GM19328 (cell line): ENCODE results near the gene PRIM1.
"Not testable (repeated sequence)": the region's sequence is repeated elsewhere in the genome, so short reads cannot be mapped to it uniquely, and the experiment has no call there.

Experiments
- ATAC-seq: cut with Tn5 transposase; IDR thresholded peaks from one replicate; pipeline ENCODE4 v1.9.1; 2021; ENCODE audit warnings: mild to moderate bottlenecking, moderate library complexity; ENCODE audit not compliant: unreplicated experiment

Gene PRIM1

DNA sequence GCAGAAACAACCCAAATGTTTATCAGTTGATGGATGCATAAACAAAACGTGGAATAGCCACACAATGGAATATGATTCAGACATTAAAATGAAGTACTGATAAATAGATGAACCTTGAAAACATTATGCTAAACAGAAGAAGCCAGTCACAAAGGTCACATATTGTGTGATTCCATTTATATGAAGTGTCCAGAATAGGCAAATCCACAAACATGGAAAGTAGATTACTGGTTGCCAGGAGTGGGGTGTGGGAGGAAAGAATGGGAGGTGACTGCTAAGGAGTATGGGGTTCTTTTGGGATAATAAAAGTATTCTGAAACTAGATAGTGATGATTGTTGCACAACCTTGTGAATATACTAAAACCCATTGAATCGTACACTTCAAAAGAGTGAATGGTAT lies 9.7 kb upstream of the PRIM1 start:
- no peak for ATAC-seq

DNA sequence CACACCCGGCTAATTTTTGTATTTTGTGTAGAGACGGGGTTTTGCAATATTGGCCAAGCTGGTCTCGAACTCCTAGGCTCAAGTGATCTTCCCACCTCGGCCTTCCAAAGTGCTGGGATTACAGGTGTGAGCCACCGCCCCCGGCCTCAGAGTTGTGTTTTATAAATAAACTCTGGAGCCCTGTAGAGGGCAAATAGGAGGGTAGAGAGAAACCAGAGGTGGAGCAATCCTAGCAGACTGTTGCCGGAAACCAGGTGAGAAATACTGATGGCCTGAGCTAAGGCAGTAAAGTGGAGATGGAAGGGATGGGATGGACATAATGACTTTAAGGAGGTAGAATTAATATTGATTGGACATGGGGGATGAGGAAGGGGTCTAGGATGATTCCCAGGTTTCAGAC lies 8.3 kb upstream of the PRIM1 start:
- no peak for ATAC-seq

DNA sequence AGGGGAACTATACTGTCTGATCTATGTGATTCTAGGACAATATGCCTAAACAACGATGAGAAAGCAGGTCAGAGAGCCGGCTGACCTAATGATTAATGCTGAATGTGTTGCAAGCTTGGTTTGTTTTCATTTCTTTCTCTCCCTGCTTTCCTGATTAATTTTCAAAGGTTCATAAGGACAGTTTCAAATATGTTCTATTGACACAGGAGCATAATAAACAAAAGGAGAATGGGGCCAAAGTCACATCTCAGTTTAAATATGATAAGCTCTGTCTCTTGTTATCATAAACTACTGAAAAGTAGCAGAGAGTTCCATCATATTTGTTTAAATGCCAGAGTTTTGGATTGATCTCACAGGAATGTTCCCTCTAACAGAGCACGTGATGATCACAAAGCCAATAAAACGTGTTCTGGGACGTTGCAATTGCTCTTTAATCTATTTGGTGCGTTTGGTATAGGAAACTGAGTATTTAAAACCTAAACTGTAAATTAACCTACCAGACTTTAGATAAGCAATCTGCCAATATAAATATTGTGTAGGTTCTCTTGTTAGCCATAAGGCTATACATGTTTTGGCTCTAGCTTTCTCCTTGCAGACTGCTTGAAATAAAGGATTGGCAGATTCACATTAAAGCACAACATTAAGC lies 7.3 kb upstream of the PRIM1 start:
- ATAC-seq = no peak

DNA sequence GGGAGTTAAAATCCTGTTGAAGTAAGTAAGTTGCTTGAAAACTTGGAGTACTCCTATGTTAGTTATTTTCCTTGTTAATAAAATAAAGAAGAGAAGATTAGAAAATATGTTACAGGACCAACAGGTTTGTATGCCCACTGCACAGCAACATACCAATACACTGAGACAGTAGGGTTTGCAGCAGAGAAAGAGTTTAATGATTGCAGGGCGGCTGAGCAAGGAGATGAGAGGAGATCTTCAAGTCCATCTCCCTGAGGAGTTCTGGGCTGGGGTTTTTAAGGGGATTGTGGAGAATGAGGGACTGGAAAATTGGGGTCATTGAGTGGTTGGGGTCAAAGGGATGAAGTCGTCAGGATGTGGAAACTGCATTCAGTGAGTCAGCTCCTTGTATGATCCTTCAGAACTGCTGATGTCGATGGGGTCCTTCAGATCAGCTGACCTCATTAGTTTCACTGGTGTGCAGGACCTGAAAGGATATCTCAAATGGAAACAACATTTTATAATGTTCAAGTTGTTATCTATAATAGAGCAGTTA lies 6.7 kb upstream of the PRIM1 start:
- ATAC-seq = no peak

DNA sequence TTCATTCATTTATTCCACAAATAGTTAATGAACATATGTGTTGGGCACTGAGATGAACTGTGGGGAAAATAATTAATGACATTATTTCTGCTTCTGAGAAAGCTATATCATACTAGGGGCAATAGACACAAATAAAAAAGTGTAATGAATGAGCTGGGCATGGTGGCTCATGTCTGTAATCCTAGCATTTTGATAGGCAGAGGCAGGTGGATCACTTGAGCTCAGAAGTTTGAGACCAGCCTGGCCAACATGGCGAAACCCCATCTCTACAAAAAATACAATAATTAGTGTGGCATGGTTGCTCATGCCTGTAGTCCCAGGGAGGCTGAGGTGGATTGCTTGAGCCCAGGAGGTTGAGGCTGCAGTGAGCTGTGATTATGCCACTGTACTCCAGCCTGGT lies 5.8 kb upstream of the PRIM1 start:
- ATAC-seq = not testable (repeated sequence)

DNA sequence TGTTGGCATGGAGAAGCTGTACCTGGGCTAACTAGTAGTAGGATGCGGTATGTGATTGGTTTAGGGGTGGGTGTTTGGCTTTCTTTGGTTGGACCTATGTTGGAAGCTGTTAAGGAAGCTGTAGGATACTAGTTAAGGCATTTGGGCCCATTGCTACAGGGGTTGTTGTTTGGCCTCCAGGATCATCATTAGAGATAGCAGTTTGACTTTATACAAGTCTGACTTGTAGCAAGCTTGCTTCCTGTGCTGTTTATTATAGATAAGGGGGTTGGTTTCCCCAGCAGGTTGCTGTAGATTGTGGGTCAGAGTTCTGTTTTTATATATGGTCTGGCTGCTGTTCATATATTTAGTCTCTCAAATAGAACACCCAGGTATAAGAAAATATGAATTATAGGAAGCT lies 1.4 kb upstream of the PRIM1 start:
- no peak for ATAC-seq

DNA sequence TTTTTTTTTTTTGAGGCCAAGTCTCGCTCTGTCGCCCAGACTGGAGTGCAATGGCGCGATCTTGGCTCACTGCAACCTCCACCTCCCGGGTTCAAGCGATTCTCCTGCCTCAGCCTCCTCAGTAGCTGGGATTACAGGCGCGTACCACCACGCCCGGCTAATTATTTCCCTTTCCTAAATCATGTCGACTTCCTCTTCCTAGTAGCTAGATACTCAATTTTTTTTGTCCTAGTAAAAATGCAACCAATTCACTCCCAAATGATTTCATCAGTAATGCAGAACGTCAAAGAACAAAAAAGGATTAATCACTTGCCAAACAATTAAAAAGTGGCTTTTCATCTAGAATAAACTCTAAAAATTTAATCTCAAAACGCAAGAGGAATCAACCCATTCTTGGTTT lies 1.5 kb downstream of the PRIM1 start:
- ATAC-seq = not testable (repeated sequence)

DNA sequence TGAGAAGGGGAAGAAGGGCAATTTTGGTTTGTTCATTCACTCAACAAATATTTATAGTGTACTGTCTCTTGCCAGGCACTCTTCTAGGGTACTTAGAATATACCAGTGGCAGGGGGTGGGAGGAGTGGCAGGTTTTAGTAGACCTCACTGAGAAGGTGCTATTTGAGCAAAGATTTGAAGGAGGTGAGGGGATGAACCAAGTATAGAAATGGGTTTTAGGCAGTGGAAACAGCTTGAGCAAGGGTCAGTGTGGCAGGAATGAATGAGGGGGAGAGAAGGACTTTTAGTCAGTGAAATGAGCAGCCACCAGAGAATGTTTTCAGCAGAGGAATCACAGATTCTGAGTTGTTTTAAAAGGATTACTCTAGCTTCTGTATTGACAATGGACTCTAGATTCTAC lies 2.3 kb downstream of the PRIM1 start:
- no peak for ATAC-seq

DNA sequence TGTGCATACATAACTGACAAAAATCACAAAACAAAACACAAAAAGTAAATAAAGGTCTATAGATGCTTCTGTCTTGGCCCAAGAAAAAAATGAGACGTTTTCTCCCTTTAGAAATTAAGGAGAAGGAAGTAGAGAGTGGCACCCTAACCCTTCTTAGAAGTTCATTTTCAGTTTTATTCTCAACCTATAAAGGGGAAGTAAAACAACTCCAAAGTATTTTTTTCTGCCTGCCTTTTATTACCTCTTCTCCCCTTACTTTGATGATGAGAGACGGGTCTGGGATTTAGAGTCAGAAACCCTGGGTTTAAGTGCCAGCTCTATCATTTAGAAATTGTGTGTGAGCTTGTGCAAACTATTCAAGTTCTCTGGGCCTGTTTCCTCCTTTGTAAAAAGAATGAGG lies 2.8 kb downstream of the PRIM1 start:
- no peak for ATAC-seq

DNA sequence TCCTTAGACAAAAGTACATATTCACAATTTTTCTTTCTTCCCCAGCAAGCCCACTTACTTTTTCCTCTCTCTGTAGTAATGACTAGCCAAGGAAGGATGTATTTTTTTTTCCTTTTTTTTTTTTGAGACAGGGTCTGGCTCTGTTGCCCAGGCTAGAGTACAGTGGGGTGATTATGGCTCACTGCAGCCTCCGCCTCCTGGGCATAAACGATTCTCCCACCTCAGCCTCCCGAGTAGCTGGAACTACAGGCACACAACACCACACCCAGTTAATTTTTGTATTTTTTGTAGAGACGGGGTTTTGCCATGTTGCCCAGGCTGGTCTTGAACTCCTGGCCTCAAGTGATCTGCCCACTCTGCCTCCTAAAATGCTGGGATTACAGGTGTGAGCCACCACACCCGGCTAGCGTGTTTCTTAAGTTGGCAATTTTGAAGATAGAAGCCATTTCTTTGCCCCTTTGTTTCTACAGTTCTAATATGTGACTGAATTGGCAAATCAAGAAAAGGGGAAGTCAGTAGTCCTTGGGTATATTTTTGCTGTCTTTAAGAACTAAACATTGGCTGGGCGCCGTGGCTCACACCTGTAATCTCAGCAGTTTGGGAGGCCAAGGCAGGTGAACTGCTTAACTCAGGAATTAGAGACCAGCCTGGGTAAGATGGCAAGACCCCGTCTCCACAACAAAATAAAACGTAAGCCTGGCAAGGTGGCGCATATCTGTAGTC lies 23.8 kb downstream of the PRIM1 start:
- no peak for ATAC-seq

DNA sequence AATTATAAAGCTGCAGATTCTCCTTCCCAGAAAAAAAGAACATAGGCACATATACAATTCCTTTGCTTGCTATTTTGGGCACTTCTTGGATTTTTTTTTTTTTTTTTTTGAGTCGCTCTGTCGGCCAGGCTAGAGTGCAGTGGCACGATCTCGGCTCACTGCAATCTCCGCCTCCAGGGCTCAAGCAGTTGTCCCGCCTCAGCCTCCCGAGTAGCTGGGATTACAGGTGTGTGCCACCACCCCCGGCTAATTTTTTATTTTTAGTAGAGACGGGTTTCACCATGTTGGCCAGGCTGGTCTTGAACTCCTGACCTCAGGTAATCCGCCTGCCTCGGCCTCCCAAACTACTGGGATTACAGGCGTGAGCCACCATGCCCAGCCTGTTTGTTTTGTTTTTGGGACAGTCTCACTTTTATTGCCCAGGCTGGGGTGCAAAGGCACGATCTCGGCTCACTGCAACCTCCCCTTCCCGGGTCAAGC lies 25.9 kb downstream of the PRIM1 start:
- ATAC-seq = not testable (repeated sequence)

DNA sequence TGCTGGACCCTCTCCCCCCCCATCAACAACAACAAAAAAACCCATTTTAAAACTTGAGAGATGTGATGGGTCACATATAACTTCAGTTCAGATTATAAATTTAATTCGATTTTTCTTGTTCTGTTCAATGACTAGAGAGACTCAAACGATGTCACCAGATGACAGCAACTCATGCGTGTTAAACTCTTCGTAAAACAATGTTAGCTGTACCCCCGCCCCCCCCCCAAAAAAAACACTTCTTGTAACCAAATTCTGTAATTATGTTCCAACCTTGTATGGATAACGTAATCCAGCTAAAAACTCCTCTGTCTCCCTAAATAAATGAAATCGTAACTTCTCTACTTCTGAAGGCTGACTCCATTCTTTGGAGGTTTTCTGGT lies 26.4 kb downstream of the PRIM1 start:
- no peak for ATAC-seq

DNA sequence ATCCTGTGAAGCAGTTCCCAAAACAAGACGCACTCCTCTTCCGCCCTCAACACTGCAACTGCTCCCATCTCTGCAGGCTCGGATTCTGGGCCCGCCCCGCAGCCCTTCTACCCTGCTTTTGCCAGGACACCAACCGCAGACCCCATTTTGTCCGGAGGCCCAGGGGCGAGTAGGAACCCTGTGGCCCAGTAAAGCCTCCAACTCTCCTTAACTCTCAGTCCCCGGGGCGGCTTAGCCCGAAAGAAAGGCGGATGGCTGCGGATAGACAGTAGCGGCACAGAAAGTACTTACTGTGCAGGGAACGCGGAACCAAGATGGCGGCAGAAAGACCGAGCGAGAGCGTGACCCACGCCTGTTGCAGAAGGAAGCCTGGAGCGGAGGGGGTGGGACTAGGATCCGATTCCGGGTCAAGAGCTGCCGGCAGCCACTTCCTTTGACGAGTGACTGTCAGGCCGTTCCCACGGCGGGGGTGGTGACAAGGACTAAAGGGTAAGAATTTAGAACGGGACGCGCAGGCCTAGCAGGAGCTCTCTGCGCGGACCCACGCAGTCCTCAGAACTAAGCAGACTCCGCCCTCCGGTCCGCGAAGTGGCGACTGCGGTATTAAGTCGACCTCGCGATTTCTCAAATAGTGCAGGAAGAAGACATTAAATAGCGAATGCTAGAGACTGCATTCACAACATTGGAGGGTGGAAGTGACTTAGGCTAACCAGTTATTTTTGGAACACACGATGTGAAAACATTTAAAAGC lies 27.0 kb downstream of the PRIM1 start, which contains the start of gene NACA:
Gene NACA (minus strand): TSS at position 328 of the 751 bp plus-strand sequence. CDS start 778 bp downstream, outside the sequence.
- ATAC-seq = peak; percentile 93

DNA sequence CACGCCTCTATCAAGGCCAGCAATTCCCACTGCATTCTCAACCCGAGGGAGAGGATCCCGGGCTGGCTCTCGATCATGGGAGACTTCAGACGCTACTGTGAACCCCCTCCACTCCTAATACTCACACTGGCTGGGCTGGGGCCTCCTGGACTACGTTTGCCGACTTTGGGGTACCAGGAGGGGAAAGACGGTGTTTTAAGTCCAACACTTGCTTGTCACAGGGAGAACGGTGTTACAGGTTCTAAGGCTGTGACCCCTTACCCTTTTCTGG lies 27.5 kb downstream of the PRIM1 start:
- ATAC-seq = no peak

DNA sequence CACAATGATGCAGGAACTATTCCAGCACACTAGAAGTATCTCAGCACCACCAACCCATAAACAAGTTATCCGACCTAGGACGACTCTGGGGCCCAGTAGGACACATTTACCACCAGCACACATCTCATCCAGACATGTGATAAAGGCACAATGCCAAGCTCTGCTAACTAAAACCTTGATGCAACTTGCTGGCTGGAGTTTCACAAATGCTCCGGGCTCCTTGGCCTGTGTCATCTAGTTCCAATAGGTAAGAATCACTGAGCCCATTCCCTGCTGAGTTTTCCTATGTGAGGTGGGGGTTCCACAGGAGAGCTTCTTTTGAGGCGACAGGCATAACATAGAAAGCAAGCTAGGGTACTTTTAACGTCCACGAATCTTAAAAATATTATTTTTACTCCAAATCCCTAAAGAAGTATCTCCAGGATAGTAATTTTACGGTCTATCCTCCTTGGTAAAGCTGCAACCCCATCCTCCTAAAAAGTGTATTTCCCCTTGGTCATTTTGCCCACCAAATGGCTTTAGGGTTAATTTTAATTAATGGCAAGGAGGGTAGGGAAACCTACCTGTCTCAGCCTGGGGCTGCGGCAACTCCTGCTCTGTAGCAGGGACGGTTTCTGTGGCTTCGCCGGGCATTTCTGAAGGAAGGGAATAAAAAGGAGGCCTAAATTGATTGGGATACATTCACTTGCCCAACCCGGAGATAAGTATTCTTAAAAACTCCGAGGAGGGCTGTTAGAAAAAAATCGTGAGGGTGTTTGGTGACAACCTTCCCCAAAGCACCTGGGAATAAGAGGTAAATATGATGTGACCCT lies 28.0 kb downstream of the PRIM1 start:
- no peak for ATAC-seq

DNA sequence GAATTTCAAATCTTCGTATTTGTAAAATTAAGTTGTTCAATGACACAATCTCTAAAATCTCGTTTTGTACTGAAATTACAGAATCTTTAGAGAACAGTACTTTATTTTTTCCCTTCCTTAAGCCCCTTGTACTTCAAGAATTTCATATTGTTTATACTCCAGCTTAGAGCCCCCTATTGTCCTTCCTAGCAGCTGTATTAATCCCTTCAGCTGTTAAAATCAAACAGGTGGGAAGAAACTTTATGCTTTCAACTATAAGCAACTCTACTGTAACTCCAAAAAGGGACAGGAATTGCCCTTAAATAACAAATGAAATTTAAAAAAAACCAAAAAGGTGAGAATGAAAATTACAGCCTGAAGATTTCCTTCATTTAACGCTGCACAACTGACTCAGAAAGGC lies 28.8 kb downstream of the PRIM1 start:
- no peak for ATAC-seq

DNA sequence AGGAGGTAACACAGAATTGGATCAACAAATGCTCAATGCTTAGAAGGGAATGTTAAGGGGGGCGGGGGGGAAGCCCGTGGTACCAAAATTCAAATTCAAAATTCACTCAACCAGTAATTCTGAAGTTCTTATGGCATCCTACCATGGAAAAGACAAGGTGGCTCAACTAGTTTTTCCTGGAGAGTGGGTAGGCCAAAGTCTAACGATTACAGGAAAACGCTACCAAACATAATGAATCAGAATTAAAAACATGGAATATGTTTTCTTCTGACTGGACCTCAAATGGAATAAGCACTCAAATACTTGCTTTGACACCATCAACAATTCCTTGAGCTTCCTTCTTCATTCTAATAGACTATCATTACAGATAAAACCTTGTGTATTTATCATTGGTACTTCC lies 29.3 kb downstream of the PRIM1 start:
- no peak for ATAC-seq

DNA sequence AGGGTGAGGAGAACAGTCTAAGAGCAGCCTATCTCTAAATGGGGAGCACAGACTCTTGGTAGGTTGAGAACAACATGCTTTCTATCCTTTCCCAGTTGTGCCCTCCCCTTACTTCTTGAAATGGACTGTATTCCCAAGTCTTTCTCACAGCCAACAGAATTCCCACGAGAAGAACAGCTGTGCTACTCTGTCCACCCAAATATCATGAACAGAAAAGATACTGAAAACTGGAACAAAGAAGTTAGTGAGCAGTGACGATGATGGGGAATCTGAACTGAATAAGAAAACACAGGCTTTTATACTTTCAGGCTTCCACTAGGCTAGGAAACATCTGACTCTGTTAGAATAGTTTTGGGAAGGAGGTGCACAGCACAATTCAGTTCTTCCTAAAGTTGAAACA lies 30.4 kb downstream of the PRIM1 start:
- no peak for ATAC-seq

DNA sequence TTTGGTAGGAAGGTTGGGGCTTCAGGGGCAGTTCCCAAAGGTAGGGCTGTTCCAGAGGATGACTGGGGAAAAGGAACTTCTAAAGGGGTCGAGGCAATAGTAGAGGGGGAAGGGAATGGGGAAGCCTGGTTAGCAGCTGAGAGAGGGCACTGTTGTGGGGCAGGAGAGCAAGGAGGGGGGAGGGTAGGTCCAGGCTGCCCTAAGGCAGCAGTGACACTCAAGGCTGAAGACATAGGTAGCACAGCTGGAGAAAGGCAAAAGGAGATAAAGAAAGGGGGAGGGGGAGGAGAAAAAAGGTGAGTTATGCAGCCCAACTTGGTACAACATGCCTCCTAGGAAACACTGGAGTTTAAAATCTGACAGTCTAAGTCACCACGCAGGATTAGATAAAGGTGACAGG lies 30.9 kb downstream of the PRIM1 start:
- no peak for ATAC-seq

DNA sequence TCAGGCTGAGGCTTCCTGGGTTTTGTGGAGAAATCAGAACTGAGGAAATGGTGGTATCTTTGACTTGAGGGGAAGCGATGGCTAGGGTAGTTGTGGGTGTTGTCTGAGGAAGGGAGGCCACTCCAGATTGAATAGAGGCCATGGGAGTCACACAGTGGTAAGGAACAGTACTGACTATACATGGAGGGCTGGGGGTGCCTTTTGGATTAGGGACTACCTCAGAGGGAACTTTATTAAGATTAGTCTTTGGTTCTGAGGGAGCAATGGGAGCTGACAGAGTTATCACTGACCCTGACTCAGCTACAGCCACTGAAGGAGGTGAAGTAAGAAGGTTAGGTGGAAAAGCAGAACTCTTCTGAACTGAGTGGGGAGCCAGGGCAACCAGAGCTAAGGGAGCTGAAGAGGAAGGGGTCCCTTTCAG lies 31.4 kb downstream of the PRIM1 start:
- ATAC-seq = no peak

DNA sequence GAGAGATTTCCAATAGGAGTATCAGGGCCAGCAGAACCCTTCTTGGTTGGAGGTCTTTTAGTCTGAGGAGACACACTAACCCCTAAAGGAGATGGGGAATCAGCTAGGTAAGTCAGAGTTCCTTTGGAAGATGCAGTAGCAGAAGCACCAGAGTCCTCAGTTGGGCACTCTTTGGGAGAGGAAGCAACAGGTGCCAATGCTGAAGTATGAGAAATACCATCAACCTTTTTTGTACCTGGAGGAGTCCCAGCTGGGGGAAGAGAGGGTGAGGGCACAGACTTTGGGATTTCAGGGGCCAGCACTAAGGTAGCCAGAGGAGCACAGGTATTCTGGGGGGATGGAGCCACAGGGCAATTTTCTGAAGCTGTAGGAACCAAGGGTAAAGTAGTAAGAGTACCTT lies 33.1 kb downstream of the PRIM1 start:
- no peak for ATAC-seq
